GM21825 (cell line): ENCODE results near the gene LDAH.

ENCODE experiments used
- ATAC-seq: cut with Tn5 transposase; IDR thresholded peaks from one replicate; pipeline ENCODE4 v1.9.1; 2021; ENCODE audit warnings: mild to moderate bottlenecking, moderate library complexity; ENCODE audit not compliant: unreplicated experiment

Gene LDAH

DNA sequence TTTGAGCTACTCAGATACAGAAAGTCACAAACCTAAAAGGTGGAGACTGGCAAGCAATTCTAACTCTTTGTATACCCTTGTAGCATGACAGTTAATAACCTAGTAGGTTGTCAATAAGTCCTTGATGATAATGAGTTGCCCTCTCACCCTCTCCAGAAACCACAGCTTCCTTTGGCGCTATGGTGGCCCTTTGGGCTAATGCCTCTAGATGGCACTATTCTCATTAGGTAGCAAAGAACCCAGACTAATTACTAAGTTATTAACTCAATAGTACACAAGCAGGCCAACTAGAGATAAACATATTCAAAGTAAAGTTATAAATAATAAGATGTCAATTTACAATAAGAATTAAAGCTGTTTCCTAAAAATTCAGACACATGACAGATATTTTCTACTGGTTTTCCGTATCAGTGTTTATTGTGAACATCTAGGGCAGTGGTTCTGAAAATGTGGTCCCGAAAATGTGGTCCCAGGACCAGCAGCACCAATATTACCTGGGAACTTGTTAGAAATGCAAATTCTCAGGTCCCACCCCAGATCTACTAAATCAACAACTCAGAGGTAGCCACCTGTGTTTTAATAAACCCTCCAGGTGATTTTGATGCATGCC lies 41.1 kb downstream of the LDAH start:
- ATAC-seq: peak; percentile 76

DNA sequence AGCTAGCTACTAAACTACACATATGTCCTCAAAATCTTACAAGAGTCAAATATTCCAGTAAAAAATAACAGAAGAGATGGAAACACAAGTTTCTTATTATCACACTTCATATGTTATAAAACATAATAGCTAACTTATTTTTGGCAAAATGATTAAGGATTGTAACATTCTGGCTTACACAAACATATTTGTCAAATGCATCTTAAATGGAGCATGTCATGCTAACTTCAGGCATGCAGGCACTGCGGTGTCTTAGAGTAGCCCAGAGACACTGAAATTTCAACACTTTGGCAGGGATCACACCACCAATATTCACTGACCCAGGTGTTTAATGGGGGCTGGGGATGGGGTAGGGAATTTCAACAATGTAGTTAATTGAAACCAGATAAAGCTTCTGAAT lies 51.6 kb downstream of the LDAH start:
- ATAC-seq: no peak

DNA sequence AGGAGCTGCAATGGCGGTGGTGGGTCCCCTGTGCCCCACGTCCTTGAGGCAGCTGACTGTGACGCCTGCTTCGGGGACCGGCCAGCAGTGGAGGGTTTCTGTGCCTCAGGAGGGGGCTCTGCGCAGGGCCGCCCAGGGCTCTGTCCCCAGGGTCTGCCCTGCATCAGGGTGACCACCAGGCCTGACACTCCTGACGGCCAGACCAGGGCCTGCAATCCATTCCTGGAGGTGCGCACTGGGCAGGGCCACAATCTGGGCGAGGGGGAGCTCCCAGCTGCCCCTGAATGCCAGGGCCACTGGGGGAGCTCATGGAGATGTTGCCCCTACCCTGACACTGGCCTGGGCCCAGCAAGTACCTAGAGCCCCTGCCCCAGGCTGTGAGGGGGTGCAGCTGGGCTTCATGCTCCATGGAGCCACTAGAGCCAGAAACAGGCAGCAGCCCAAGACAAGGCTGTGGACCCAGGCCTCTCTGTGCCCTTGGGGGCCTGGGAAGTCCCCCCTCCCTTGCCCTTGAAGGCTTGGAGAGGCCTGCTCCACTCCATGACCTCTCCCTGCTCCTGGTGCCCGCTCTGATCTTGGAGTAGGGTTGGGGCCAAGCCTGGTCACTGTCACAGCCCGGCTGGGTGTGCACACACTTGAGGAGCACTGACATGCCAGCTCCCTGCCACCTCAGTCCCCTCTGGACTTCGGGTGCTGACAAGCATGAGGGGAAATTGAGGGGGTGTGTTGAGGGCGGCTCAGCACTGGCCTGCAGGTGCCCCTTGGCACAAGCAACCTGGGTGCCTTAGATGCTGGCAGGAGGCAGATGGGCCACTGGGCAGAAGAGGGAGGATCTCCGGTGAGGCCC lies 55.9 kb downstream of the LDAH start:
- ATAC-seq: no peak

DNA sequence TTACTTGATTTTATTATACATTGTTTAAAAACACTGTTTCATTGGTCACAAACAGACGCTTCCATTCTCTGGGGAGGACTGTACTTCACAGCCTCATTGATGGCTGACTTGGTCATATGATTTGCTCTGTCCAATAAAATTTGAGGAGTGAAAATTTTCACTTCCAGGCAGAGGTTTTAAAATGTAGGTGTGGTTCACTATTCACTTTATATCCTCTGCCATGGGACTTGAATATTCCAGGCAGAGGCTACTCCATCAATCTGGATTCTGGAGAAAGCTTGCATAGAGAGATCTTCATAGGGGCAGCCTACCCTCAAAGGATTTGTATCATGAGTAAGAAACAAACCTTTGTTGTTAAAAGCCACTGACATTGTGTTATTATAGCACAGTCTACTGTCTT lies 56.7 kb downstream of the LDAH start:
- ATAC-seq: no peak

DNA sequence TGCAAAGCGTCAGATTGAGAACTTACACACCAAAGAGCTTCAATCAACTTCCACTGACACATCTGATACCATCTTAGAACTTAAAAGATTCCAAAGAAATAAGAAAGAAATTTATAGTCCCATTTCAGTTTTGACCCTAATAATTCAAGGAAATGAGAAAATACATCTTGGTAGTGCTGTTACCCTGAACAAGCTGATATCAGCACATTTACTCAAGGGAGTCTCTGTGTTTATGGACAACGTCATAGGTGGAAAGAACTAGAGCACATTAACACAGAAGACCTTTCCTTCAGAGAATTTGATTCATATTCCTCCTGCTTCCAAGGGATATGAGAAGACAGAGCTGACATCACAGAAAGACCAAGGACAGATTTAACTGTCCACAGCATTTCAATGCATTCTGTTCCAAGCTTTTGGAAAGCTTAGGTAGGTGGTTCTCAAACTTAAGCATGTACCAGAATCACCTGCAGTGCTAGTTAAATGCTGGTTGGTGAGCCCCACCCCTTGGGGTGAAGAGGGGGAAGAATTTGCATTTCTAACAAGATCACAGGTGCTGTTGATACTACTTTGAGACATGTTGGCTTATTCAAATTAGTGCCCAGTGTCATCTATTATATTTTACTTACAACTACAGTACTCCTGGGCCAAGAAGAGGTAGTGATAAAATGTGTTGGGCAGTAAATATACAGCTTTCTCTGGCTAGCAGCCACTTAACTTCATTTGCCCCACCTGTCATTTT lies 59.8 kb downstream of the LDAH start:
- ATAC-seq: no peak

DNA sequence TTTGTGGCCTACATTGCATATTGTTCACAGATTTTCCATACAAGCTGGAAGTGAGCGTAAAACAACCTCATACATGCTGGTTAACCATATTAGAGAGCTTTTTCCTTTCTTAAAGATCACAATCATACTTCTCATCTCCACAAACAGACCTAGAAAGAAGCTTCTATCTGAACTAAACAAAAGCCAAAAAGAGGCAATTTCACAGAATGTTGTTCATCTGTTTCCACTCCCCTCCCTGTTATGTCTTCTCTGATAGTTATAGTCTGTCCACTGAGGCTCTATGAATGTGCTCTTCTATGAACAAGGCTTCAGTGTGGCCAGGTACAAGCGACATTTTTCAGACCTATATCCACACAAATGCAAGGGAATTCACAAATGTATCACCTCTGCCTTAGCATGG lies 63.4 kb downstream of the LDAH start:
- no peak for ATAC-seq

DNA sequence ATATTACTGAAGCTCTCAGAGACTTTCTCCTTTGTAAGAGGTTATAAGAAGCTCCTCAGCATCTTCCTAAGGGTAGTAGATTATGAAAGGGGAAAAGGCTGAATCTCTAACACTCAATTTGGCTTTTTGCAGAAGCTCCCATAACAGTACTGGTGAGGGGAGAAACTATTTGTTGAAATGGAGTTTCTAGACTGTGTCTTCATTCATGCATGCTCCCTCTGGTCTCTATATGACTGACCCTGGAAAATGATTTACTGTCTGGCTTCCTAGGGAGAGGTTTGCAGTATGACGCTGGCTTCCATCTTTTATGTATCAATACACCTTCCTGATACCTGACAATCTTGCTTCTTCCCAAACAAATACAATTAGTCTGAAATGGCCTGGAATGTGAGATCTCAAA lies 63.9 kb downstream of the LDAH start:
- peak; percentile 86 for ATAC-seq

DNA sequence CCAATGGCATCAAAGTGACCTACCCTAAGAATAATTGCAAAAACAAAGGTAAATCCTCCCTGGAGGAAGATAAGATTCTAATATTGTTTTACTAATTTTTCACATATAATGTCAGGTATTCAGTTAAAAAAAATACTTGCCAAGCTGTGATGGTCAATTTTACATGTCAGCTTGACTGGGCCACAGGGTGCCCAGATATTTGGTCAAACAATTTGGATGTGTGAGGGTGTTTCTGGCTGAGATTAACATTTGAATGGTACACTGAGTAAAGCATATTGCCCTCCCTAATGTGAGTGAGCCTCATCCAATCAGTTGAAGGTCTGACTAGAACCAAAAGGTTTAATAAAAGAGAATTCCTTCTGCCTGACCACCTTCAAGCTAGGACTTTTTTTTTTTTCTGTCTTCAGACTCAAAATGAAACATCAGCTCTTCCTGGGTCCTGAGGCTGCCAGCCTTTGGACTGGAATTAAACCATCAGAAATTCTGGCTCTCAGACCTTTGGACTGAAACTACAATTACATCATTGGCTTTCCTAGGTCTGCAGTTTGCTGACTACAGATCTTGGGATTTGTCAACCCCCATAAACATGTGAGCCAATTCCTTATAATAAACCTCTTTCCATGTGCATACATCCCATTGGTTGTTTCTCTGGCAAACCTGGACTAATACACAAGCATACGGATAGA lies 65.4 kb downstream of the LDAH start:
- ATAC-seq: no peak

DNA sequence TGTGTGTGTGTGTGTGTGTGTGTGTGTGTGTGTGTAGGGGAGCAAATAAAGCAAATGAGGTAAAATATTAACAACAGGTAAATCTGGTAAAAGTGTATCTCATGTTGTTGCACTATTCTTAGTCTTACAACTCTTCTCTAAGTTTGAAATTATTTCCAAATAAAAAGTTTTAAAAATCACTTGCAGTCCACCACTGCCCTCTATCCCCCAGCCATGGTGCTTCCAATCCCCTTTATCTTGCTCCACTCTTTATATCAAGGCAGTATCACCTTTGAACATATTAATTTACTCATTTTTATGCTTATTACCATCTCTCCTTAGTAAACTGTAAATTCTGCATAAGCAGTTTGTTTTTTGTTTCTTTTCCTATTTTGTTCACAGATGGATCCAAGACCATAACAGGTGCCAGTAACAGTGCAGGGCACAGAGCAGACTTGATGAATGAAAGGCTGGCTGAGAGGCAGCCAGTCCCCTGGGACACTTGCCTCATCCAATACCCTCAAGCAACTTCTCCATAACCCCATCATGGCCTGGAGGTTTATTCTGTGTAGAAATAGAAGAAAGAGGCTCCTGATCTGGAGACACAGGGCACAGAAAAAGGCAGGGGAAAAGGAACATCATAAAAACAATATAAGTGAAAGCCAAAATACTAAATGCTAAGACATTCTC lies 67.6 kb downstream of the LDAH start:
- ATAC-seq: no peak

DNA sequence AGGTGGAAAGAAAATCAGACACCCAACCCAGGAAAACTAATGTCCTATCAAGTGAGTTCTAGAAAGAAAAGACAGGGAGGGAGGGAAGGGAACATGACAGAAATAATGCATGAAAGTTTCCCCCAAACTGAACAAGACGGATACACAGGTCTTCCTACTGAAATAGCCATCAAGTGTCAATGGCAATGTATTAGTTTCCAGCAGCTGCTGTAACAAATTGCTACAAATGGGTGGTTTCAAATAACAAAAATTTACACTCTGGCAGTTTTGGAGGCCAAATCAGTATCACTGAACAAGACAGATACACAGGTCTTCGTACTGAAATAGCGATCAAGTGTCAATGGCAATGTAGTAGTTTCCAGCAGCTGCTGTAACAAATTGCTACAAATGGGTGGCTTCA lies 70.6 kb downstream of the LDAH start:
- no peak for ATAC-seq

DNA sequence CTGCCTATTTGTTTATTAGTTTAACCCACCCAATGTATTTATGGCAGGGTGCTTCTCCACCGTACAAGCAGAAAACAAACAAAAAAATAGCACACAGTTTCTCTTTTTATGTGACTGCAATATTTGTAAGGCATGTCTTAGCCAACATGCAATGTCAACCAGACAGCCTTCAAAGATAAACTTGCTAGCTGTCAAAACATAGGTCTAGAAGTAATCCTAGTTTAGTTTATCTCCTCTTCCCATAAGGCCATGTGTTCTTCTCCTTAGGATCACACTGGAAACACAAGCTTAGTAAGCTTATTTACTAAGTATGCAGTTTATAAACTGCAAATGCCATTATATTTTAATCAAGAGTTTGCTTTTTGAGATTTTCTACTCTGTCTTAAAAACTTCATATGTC lies 75.6 kb downstream of the LDAH start:
- ATAC-seq: no peak

DNA sequence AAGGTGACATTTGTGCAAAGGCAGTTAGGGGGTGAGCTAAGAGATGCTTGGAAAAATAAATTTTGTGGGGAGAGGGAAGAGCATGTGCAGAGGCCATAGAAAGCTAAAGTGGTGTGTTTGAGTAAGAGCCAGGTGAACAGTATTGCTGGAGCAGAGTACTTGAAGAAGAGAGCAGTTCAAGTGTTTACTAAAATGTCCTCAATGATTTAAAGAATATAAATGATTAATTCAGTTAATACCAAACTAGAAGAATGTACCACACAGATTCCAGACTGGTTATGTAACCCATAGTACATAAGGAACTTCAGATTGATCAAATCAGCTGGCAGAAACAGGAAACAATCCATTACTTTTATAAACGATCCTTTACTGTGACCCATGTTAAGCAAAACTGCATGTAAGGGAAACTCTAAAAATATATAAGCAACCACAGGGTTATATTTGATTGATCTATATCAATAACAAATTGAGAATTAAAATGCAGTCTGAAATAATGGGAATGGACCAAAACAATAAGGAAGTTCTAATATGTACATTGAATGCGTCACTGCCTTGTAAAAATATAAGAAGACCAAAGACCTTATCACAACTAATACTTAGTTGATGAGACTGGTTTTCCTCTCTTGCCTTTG lies 76.9 kb downstream of the LDAH start:
- ATAC-seq: no peak

DNA sequence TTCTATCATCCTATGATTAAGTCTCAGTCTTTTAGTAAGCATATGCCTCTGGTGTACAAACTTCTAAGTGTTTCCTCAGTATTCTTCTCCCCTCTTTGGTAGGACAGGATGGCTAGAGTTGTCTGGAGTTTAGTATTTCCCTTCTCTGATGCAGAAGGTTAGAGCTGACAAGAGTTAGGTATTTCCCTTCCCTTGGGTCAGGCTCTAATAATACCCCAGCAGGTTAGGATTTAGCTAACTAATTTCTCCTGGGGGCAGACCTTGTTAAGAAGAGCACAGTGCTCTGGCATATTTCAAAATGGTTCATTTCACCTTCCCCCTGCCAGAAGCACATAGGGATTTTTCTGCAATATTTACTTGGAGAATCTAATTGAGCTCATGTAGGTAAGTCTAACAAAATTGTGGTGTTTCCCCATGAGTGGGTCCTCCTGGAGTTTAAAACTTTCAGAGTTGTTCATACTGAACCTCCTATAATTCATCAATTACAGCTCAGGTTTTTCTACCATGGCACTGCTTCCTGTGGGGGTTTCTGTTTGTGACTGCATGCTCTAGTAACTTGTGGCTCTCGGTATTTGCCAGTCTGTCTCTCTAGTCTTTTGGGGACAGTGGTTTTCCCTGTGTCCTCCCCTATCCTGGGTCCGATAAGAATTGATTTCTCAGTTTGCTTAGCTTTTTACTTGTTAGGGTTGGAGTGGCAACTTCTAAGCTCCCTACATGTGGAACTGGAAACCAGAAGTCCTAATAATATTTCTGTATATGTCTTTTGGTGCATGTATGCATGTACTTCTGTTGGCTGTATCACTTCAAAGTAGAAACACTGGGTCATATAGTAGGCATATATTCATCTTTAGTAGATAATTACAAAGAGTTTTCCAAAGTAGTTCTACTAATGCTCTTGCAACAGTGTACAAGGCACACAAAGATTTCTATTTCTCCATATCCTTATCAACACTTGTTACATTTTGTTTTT lies 78.2 kb downstream of the LDAH start:
- peak; percentile 98 for ATAC-seq

DNA sequence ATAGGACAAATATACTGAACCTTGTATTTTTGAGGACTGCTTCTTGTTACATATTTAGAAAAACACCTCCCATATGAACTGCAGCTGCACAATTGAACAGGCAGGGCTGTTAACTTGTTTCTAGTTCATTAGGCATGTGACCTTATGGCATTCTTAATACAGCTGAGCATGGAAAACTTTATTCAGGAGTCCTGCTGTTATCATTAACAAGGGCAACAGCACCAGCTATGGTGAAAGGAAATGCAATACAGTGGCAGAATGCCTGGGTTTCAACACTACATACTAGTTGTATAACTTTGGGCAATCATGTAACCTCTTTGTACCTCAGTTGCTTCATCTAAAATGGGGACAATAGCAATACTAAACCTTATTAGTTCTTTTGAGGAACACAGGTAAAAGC lies 84.1 kb downstream of the LDAH start:
- ATAC-seq: no peak

DNA sequence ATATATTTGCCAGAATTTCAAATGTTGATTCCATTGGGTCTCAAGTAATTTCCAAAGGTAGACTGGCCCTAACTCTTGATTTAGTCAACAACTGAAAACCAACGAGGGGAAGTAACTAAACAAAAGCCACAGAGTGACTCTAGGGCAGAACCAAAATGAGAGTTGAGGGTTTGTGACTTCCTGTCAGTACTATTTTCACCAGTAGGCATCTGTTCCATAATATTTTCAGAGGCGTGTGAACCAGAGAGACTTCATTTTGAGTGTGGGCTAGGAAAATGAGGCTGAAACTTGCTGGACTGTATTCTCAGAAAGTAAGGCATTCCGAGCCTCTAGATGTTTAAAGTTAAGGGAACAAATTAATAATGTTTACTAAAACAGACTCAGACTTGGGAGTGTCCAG lies 85.4 kb downstream of the LDAH start:
- ATAC-seq: peak; percentile 98

DNA sequence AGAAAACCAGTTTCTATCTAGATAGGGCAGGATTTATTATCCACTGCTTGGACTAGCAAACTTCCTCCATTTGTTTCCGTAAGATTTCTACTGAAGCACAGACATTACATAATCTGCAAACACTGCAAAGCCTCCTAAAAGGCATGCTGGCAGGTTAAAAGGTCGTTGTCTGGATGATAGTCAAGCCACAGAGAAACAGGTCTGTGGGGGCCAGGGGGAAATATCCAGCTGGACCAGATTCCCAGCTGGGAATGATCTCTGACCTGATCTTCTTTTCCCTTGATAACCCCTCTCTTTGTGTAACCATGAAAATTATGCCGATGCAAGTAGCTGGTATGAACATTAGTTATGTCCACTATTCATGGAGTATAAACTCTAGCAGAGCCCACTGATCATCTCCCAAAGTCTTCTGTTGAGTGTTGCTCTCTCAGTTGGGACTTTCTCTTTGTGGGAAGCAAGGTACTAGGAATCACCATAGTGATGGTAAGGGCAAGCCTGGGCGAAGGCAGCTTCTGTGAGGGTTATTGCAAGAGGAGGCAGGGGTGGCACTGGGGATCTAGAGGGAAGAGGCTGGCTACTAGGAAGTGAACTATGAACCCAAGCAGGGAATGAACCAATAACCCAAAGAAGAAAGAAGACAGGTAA lies 94.7 kb downstream of the LDAH start:
- ATAC-seq: no peak

DNA sequence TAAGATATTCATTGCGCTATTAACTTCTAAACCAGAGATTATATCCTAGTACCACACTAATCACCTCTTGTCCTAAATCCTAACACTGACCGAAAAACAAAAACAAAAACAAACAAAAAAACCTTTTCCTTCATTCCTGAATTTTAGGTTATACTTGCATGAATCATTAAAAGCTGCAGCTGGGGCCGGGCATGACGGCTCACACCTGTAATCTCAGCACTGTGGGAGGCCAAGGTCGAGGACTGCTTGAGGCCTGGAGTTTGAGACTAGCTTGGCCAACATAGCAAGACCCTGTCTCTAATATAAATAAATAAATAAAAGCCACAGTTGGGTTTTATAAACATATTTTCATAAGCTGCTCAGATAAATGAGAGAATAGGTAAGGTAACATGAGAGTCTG lies 96.0 kb downstream of the LDAH start:
- ATAC-seq: no peak

DNA sequence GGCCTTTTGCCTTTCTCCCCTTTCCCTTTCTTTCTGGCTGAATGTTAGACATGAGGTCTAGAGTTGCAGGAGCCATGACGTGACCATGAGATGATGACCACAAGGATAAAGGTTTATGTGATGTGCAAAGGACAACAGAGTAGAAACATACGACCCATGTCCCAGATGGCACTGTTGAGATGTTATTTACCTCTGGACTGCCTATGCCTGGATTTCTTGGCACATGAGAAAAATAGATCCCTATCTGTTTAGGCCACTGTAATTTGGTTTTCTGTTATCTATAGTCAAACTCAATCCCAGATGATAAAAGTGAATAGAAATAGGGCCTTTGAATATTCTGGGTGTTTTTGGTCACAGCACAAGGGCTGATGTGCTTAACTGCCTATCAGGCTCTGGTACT lies 97.1 kb downstream of the LDAH start:
- no peak for ATAC-seq
